IPS DF 6.9 (cell line): ENCODE results near the gene GPR18.

ENCODE experiments used
- DNase-seq: peaks from one replicate; pipeline ENCODE4 v3.0.0-alpha.2; 2013; ENCODE audit warnings: low read depth, low spot score
- H3K27ac ChIP-seq: one replicate; pipeline ENCODE4 v1.5.1; 2013; ENCODE audit warnings: low read length, control low read depth
- H3K27me3 ChIP-seq: 2 replicates; pipeline ENCODE4 v1.6.1; 2013; ENCODE audit warnings: mild to moderate bottlenecking, low read length; ENCODE audit not compliant: control insufficient read depth, insufficient read depth
- H3K36me3 ChIP-seq: 2 replicates; pipeline ENCODE4 v1.6.1; 2013; ENCODE audit warnings: low read length; ENCODE audit not compliant: control insufficient read depth, insufficient read depth
- H3K4me1 ChIP-seq: 2 replicates; pipeline ENCODE4 v1.6.1; 2013; ENCODE audit warnings: low read length; ENCODE audit not compliant: control insufficient read depth, insufficient read depth
- H3K4me3 ChIP-seq: 2 replicates; pipeline ENCODE4 v1.5.1; 2013; ENCODE audit warnings: mild to moderate bottlenecking, low read length
- H3K9me3 ChIP-seq: 2 replicates; pipeline ENCODE4 v1.6.1; 2013; ENCODE audit warnings: low read length, inconsistent platforms; ENCODE audit not compliant: control insufficient read depth, insufficient read depth
- WGBS: extraction: QIAGEN DNeasy Blood & Tissue Kit; methylation state at CpG from one replicate; pipeline ENCODE4 v1.1.7; 2013; ENCODE audit warnings: mixed read lengths, missing lambda C conversion rate; ENCODE audit not compliant: insufficient read length, insufficient coverage; 5-methylcytosine and 5-hydroxymethylcytosine counted together

Gene GPR18

DNA sequence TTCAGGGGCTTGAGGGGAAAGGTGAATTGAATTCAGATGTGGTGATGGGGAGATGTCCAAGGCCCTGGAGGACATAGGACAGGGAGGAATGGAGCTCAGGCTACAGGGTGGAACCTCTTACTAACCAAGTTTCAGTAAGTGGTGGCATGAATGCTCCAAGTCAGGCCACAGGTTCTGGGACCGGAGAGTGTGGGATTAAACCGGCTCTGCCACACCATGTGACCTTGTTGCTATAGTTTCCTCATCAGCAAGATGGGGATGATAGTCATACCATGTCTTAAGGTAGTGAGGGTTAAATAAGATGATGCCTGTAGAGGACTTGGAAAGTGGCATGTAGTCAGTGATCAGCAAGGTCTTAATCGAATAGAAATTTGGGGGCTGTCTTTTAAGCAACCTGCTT is 32.7 kb upstream of the GPR18 start:
- Histone ChIP-seq H3K36me3 (no peaks in the 10 kb centered on the region), H3K9me3 (no peaks in the 10 kb centered on the region), H3K4me1 (no peaks in the 10 kb centered on the region), H3K27ac (no peak overlapping the region), H3K27me3 (no peaks in the 10 kb centered on the region), H3K4me3 (no peak overlapping the region)
- WGBS = no CpG with 5 or more reads among the region's 3 CpGs
- no peak for DNase-seq

DNA sequence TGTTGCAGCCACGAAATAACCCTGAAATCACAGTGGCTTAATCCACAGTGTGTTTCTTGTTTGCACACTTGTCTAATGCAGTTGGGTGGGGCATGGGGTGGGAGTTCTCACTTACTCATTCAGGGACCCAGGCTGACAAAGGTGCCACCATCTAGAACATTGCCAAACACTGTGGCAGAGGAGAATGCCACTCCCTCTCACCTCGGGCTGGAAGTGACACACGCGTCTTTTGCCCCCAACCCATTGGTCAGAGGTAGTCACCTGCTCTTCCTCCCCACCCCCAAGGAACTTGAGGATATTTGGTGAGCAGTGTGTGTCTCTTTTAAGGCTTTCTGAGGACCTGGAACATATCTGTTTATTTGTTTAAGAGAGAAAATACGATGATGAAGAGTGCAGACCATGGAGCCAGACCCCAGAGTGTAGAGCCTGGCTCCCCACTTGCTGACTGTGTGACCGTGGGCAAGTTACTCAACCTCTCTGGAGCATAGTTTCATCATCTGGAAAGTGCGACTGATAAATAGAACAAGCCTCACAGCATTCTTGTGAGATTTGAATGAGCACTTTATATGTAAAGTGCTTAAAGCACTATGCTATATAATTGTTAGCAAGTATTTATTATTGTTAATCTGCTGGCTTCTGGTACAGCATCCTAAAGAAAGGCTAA is 31.6 kb upstream of the GPR18 start:
- no peaks in the 10 kb centered on the region for H3K4me1 ChIP-seq
- H3K4me3 ChIP-seq = no peak overlapping the region
- no peaks in the 10 kb centered on the region for H3K36me3 ChIP-seq
- no peaks in the 10 kb centered on the region for H3K27me3 ChIP-seq
- WGBS = no CpG with 5 or more reads among the region's 7 CpGs
- no peak for DNase-seq
- no peak overlapping the region for H3K27ac ChIP-seq
- H3K9me3 ChIP-seq = no peaks in the 10 kb centered on the region

- H3K4me1 ChIP-seq = no peaks in the 10 kb centered on the region
- H3K36me3 ChIP-seq = no peaks in the 10 kb centered on the region
- DNase-seq = no peak
- no peaks in the 10 kb centered on the region for H3K9me3 ChIP-seq
- H3K4me3 ChIP-seq = no peak overlapping the region
- WGBS = 100% methylated on average over 1 of the region's 2 CpGs
- H3K27ac ChIP-seq = no peak overlapping the region
- H3K27me3 ChIP-seq = no peaks in the 10 kb centered on the region
Observed at GRCh38 chr13:99289271-99289670, 31.1 kb upstream of the GPR18 start.

DNA sequence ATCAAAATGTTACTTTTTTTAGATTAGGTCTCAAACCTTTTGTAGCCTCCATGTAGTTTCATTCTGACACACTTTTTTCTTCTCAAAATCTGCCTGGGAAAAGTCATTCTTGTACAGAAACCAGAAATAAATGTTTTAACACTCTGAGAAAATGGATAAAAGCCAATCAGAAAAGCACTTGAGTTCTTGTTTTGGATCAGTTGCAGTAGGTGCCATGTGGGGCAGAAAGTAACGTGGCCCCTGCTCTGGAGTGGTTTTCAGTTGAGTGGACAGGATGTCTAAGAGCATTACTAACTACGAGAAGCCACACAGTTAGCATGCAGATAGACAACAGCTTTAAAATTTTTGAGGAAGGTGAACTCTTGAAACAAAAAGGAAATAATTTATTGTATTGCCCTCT is 29.9 kb upstream of the GPR18 start:
- H3K4me1 ChIP-seq = no peaks in the 10 kb centered on the region
- no peak overlapping the region for H3K27ac ChIP-seq
- no peaks in the 10 kb centered on the region for H3K27me3 ChIP-seq
- no peaks in the 10 kb centered on the region for H3K36me3 ChIP-seq
- H3K4me3 ChIP-seq = no peak overlapping the region
- DNase-seq = no peak
- no CpG with 5 or more reads among the region's 2 CpGs for WGBS
- no peaks in the 10 kb centered on the region for H3K9me3 ChIP-seq

DNA sequence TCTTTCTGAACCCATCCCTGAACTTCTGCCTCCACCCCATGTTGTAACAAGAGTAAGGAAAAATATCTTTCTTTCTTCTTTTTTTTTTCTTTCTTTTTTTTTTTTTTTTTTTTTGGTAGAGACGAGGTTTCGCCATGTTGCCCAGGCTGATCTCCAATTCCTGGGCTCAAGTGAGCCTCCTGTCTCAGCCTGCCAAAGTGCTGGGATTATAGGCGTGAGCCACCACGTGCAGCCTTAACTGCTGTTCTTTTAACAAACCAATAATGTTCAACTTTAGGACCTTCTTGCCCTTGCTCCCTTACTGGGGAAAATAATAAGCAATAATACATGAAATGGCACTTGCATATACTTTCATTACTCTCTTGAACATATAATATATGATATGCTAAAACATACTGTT is 29.4 kb upstream of the GPR18 start:
- Histone ChIP-seq H3K36me3 (no peaks in the 10 kb centered on the region), H3K9me3 (no peaks in the 10 kb centered on the region), H3K4me1 (no peaks in the 10 kb centered on the region), H3K27ac (no peak overlapping the region), H3K4me3 (no peak overlapping the region), H3K27me3 (no peaks in the 10 kb centered on the region)
- no peak for DNase-seq
- no CpG with 5 or more reads among the region's 4 CpGs for WGBS

DNA sequence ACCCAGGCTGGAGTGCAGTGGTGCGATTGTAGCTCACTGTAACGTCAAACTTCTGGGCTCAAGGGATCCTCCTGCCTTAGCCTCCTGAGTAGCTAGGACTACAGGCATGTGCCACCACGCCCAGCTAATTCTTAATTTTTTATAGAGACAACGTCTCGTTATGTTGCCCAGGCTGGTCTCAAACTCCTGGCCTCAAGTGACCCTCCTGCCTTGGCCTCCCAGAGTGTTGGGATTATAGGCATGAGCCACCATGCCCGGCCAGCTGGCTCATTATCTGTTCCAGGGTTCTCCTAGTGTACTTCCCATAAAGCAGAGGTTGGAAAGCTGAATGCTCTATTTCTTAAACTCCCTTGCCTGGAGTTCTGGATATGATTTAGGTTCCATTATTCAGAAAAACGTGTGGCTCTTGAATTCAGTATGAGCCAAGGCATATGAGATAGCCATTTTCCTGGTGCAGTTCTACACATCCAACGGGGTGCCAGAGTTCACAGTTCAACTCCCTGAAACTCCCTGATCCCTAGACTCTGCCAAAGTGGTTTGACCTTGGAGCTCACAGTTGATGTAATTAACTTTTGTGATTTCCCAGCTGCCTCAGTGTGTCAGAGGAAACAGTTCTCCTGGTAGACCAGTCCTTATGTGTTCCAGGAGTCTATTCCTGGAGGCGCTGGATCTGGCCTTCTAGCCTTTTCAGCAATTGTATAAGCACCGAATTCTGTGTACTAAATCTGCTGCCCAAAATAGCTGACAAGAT is 27.4 kb upstream of the GPR18 start:
- no peaks in the 10 kb centered on the region for H3K36me3 ChIP-seq
- H3K4me3 ChIP-seq = no peak overlapping the region
- no peak for DNase-seq
- H3K9me3 ChIP-seq = no peaks in the 10 kb centered on the region
- no peak overlapping the region for H3K27ac ChIP-seq
- WGBS = no CpG with 5 or more reads among the region's 10 CpGs
- H3K4me1 ChIP-seq = no peaks in the 10 kb centered on the region
- H3K27me3 ChIP-seq = no peaks in the 10 kb centered on the region

- WGBS = no CpG with 5 or more reads among the region's 1 CpG
- H3K27ac ChIP-seq = no peak overlapping the region
Observed at GRCh38 chr13:99282264-99283231, 24.4 kb upstream of the GPR18 start.

GRCh38 chr13:99281811-99282263 is 23.7 kb upstream of the GPR18 start:
- Histone ChIP-seq H3K36me3 (no peaks in the 10 kb centered on the region), H3K4me3 (no peak overlapping the region), H3K9me3 (no peaks in the 10 kb centered on the region), H3K27ac (no peak overlapping the region), H3K4me1 (no peaks in the 10 kb centered on the region), H3K27me3 (no peaks in the 10 kb centered on the region)
- no peak for DNase-seq
- WGBS = no CpG with 5 or more reads among the region's 5 CpGs

More at GRCh38 chr13:99282264-99283231, 24.4 kb upstream of the GPR18 start:
- Histone ChIP-seq H3K4me3 (no peak overlapping the region), H3K27me3 (no peaks in the 10 kb centered on the region), H3K36me3 (no peaks in the 10 kb centered on the region), H3K4me1 (no peaks in the 10 kb centered on the region), H3K9me3 (no peaks in the 10 kb centered on the region)
- DNase-seq = no peak

GRCh38 chr13:99280166-99280565 is 22.0 kb upstream of the GPR18 start:
- WGBS = no CpG with 5 or more reads among the region's 3 CpGs
- no peak for DNase-seq
- Histone ChIP-seq H3K4me1 (peaks cover 3% of the 10 kb centered on the region; the same call in 1 of the 2 replicates), H3K9me3 (no peaks in the 10 kb centered on the region), H3K36me3 (no peaks in the 10 kb centered on the region), H3K27ac (no peak overlapping the region), H3K27me3 (no peaks in the 10 kb centered on the region), H3K4me3 (no peak overlapping the region)

- whole genome bisulfite sequencing = no CpG with 5 or more reads among the region's 2 CpGs
- H3K27ac ChIP-seq = no peak overlapping the region
- H3K9me3 ChIP-seq = no peaks in the 10 kb centered on the region
- no peaks in the 10 kb centered on the region for H3K36me3 ChIP-seq
- no peaks in the 10 kb centered on the region for H3K27me3 ChIP-seq
- no peak for DNase-seq
- peaks cover 3% of the 10 kb centered on the region; the same call in 1 of the 2 replicates for H3K4me1 ChIP-seq
- H3K4me3 ChIP-seq = no peak overlapping the region
Observed at GRCh38 chr13:99279637-99280036, 21.5 kb upstream of the GPR18 start.
